Naive B cell (primary cell): Measurements from ENCODE around the gene PPP1R14C. TPM values are rescaled to one million over a fixed set of nuclear protein-coding genes. Genes with fewer than 3 reads are reported as not detected.

Experiments
- ATAC-seq, 2 donors: fragments of 150-1000 bp; cut with Tn5 transposase; 2 replicates each; pipeline ENCODE4 v1.10.0; 2021; ENCODE audit warnings: low read depth in 2 of 2, mild to moderate bottlenecking in 2 of 2, moderate library complexity in 2 of 2
- DNase-seq: peaks from one replicate; pipeline ENCODE4 v3.0.0; 2022
- H3K27ac Mint-ChIP-seq, 6 donors: one replicate each; pipeline ENCODE4 v1.8.0; 2020 to 2022; ENCODE audit warnings: mild to moderate bottlenecking in 6 of 6, mixed read lengths in 6 of 6, moderate library complexity in 5 of 6, inconsistent platforms in 2 of 6
- H3K27me3 Mint-ChIP-seq, 3 donors: one replicate each; pipeline ENCODE4 v1.8.0; 2021 to 2022; ENCODE audit warnings: mixed read lengths in 3 of 3, mild to moderate bottlenecking in 1 of 3
- H3K36me3 Mint-ChIP-seq, 2 donors: one replicate each; pipeline ENCODE4 v1.8.0; 2020 to 2022; ENCODE audit warnings: mixed read lengths in 2 of 2, inconsistent platforms in 1 of 2, mild to moderate bottlenecking in 1 of 2
- H3K4me1 Mint-ChIP-seq, 3 donors: one replicate each; pipeline ENCODE4 v1.8.0; 2020 to 2022; ENCODE audit warnings: mixed read lengths in 3 of 3, inconsistent platforms in 1 of 3, mild to moderate bottlenecking in 1 of 3, moderate library complexity in 1 of 3
- H3K4me3 Mint-ChIP-seq, 8 donors: one replicate each; pipeline ENCODE4 v1.8.0; 2020 to 2022; ENCODE audit warnings: mild to moderate bottlenecking in 8 of 8, mixed read lengths in 8 of 8, moderate library complexity in 8 of 8, inconsistent platforms in 2 of 8
- H3K9me3 Mint-ChIP-seq, 7 donors: one replicate each; pipeline ENCODE4 v1.8.0; 2020 to 2022; ENCODE audit warnings: mixed read lengths in 7 of 7, mild to moderate bottlenecking in 5 of 7, inconsistent platforms in 2 of 7, moderate library complexity in 1 of 7
- polyA plus RNA-seq, 6 donors: library from polyadenylated mRNA; unstranded; fragments of 300-500 nt; fragmentation: Illumina TruSeq; gene quantifications; one replicate each; pipeline ENCODE4 v1.2.3, GENCODE V29; 2021; ENCODE audit warnings: low read depth in 6 of 6

Gene PPP1R14C
- polyA plus RNA-seq, 6 donors from 2014 or later, result 0.22 TPM; not detected in 5

DNA sequence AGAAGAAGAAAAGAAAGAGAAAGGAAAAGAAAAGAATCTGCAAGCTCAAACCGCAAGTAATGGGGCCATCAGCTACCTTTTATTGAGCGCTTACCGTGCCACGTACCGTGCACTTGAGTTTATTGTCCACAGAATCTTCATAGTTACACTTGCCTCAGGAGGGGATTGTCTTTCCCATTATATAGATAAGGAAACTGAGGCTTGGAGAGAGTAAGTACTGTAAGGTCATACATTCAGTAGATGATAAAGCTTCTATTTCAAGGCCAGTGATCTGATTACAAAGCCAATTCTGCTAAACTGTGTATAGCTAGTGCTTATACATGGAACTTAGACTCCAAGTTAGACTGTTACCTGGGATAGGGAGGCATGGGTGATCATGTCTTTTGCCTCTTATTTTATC, 115.5 kb downstream of the PPP1R14C start:
- no peaks in the 10 kb centered on the region for H3K36me3 Mint-ChIP-seq
- H3K27ac Mint-ChIP-seq, result no peak overlapping the region
- ATAC-seq (no peak), DNase-seq (no peak)
- H3K4me1 Mint-ChIP-seq, result no peaks in the 10 kb centered on the region
- peaks cover 0 to 2% (median 0%) of the 10 kb centered on the region in 7 donors for H3K9me3 Mint-ChIP-seq
- H3K27me3 Mint-ChIP-seq, result peaks cover 26 to 67% (median 51%) of the 10 kb centered on the region in 3 donors
- no peak overlapping the region for H3K4me3 Mint-ChIP-seq

DNA sequence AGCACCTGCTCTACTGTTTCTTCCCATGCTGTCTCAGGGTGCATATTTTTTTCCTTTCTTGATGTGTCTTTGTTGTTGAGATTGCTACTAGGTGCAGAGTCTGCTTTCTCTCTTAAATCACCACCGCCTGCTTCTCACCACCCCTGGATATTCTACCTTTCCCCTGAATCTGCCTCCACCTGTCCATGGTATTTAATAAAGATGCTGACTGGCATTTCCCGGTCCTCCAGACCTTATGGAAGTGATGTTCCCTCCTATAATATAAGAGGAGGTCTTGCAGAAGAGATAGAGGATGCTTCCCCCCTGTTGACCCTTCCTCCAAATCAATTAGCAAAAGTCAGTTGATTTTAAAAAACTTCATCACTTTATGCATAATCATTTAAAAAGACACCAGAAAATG, 118.1 kb downstream of the PPP1R14C start:
- ATAC-seq, result no peak
- H3K27ac Mint-ChIP-seq, result no peak overlapping the region

DNA sequence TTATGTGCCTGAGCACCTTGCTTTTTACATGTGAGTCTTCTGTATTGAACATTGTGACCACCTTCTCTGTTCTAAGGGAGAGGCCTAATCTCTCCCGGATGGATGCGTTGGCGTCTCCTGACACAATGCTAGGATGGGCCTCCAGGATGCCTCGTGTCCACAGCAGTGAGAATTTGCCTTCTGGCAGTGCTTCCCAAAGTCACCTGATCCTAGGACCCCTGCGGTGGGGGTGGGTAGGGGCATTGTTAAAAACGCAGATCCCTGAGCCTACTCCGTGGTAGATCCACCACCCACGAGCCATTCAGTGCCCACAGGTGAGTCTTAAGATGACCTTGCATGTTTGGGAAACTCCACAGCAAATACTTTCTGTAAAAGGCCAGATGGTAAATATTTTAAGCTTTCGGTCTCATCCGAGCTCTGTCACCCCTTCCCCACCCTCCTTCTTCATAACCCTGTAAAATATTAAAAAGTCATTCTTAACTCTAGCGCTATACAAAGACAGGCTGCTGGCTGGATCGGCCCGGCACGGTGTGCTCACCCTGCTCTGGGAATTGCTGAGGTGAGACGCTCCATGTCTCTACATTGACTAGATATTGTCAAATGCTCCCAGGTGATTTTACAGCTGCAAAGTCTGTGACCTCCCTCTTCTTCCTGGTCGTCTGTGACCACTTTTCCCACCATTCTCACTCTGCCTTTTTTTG, 119.3 kb downstream of the PPP1R14C start:
- Mint-ChIP-seq H3K4me1 (peaks cover 0 to 5% (median 0%) of the 10 kb centered on the region in 3 donors), H3K9me3 (peaks cover 0 to 2% (median 0%) of the 10 kb centered on the region in 7 donors), H3K27ac (no peak overlapping the region), H3K27me3 (peaks cover 21 to 47% (median 25%) of the 10 kb centered on the region in 3 donors), H3K4me3 (no peak overlapping the region), H3K36me3 (no peaks in the 10 kb centered on the region)
- ATAC-seq (no peak), DNase-seq (no peak)

More for the DNA sequence above, 118.1 kb downstream of the PPP1R14C start:
- Mint-ChIP-seq H3K36me3 (no peaks in the 10 kb centered on the region), H3K9me3 (peaks cover 0 to 2% (median 0%) of the 10 kb centered on the region in 7 donors), H3K4me3 (peak overlapping the region in 1 of 8 donors; percentile 63), H3K27me3 (peaks cover 24 to 52% (median 29%) of the 10 kb centered on the region in 3 donors), H3K4me1 (peaks cover 0 to 5% (median 0%) of the 10 kb centered on the region in 3 donors)
- DNase-seq, result no peak

DNA sequence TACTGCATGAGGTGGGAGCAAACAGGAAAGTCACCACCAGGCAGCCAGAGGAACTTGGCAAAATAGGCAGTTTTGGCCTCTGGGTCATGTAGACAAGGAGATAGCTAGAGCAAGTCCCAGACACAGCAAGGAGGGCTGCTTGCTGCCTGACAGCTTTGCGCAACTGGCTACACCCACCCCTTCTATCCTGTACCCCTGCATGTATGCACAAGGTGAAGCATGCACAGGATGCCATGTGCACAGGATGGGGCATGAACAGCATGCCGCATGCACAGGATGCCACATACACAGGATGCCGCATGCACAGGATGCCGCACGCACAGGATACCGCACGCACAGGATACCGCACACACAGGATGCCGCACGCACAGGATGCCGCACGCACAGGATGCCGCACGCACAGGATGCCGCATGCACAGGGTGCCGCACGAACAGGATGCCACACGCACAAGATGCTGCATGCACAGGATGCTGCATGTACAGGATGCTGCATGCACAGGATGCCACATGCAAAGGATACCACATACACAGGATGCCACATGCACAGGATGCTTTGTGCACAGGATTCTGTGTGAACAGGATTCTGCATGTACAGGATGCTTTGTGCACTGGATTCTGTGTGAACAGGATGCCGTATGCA, 121.0 kb downstream of the PPP1R14C start:
- Mint-ChIP-seq H3K36me3 (no peaks in the 10 kb centered on the region), H3K4me3 (no peak overlapping the region), H3K9me3 (peaks cover 0 to 3% (median under 1%) of the 10 kb centered on the region in 7 donors), H3K27ac (no peak overlapping the region), H3K27me3 (peaks cover 29 to 61% (median 34%) of the 10 kb centered on the region in 3 donors), H3K4me1 (peaks cover 0 to 5% (median 0%) of the 10 kb centered on the region in 3 donors)
- ATAC-seq, result no peak
- no peak for DNase-seq

DNA sequence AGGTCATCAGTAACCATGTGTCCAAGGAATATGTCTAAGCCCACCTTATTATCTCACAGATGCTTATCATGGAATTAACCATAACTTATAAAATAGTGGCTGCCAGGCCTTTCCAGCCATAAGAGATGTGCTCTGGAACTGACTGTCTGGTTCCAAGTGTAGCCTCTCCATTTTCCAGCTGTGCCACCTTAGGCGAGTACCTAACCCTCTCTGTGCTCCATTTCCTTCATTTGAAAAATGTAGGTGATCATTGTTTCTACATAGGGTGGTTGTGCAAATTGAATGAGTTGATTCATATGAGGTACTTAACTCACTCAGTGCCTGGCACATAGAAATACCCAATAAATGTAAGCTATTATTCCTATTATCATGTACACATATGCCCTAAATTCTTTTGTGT, 123.5 kb downstream of the PPP1R14C start:
- peaks cover 0 to 6% (median 2%) of the 10 kb centered on the region in 7 donors for H3K9me3 Mint-ChIP-seq
- no peak overlapping the region for H3K4me3 Mint-ChIP-seq
- peaks cover 0 to 5% (median 0%) of the 10 kb centered on the region in 3 donors for H3K4me1 Mint-ChIP-seq
- no peak overlapping the region for H3K27ac Mint-ChIP-seq
- no peak for DNase-seq
- peaks cover 35 to 47% (median 37%) of the 10 kb centered on the region in 3 donors for H3K27me3 Mint-ChIP-seq
- no peak for ATAC-seq
- H3K36me3 Mint-ChIP-seq, result no peaks in the 10 kb centered on the region

DNA sequence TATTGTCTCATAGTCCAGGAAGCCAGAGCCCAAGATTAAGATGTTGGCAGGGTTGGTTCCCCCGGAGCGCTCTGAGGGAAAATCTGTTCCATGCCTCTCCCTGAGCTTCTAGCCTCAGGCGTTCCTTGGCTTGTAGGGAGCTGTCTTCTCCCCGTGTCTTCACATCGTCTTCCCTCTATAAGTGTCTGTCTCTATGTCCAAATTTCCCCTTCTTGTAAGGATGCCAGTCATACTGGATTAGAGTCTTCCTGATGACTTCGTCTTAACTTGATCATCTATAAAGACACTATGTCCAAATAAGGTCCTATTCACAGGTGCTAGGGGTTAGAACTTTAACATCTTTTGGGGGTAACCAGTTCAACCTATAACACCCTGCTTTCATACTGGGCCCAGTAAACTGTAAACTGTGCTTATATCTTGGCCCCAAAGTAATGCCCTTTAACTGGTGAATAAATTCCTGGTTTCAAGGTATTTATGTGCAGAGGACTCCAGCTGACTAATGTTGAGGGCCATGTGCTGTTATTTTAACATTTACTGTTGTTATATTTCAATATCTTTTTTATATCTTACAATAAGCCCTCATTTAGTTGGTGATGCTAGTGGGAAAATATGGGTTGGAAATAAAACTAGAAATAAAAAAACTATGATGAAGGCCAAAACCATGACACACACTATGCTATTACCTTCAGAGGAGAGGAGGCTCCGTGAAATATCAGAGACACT, 124.3 kb downstream of the PPP1R14C start:
- Mint-ChIP-seq H3K36me3 (no peaks in the 10 kb centered on the region), H3K4me3 (no peak overlapping the region), H3K9me3 (peaks cover 0 to 6% (median 2%) of the 10 kb centered on the region in 7 donors), H3K4me1 (peaks cover 0 to 9% (median 0%) of the 10 kb centered on the region in 3 donors), H3K27ac (no peak overlapping the region), H3K27me3 (peaks cover 37 to 42% (median 39%) of the 10 kb centered on the region in 3 donors)
- ATAC-seq (no peak), DNase-seq (no peak)

DNA sequence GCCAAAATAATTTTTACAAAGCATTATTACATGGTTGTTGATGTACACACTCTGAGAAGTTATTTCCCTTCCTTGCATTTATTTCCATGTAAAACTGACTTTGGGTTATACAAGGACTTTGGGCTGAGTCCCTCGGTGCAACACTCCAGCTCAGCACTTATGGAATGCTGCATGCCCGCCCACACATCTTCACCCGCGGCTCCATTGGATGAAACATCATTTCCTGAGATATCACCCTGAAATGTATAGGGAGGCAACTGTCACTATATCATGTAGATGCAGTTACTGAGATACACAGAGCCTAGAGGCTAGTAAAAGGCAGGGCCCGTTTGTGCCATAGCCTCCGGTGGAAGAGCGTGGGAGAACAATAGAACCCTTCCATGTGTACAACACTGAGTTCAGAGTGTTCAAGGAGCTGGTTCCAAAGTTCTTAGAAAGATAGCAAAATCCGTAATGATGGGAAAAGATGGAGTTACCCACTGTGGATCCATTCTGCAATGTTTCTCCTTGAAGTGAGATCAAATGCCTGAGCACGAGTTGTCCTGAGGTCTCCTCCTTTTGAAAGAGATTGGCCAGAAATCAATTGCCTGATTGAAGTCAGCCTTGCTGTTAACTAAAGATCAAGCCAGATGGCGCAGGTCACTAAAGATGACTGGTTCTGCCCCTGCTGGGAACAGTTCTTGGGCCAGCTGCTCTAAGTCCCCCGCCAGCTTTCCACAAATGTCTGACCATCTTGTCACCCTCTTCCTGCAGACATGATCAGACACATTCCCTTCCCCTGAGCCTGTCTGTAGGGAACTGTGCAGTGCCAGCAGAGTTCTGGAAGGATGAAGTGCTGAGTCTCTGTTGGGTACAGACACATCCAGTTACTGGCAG, 125.1 kb downstream of the PPP1R14C start:
- ATAC-seq (no peak), DNase-seq (no peak)
- peaks cover 31 to 38% (median 36%) of the 10 kb centered on the region in 3 donors for H3K27me3 Mint-ChIP-seq
- no peaks in the 10 kb centered on the region for H3K36me3 Mint-ChIP-seq
- H3K4me1 Mint-ChIP-seq, result peaks cover 0 to 9% (median 0%) of the 10 kb centered on the region in 3 donors
- no peak overlapping the region for H3K4me3 Mint-ChIP-seq
- peaks cover 0 to 6% (median 2%) of the 10 kb centered on the region in 7 donors for H3K9me3 Mint-ChIP-seq
- H3K27ac Mint-ChIP-seq, result peak overlapping the region in 1 of 6 donors; percentile 35

DNA sequence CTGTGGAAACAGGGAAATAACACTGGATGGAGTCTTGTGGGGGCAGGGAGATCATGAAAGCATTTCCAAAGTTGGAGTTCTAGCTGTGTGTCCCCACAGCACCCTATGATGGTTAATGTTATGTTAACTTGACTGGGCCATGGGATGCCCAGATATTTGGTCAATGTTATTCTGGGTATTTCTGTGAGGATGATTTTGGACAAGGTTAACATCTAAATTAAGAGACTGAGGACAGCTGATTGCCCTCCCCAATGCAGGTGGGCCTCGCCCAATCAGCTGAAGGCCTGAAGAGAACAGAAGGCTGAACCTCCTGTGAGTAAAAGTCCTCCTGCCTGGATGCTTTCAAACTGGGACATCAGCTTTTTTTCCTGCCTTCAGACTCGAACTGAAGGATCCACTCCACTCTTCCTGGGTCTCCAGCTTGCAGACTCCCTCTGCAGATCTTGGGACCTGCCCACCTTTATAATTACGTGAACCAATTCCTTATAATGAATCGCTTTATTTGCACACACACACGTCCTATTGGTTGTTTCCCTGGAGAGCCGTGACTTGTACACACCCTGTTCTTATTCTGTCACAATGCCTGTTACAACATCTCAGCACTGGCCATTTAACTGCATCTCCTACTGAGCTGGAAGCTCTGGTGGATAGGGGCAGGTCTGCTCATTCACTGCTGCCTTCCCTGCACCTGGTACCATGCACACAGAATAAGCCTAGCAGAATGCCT, 126.4 kb downstream of the PPP1R14C start:
- H3K27ac Mint-ChIP-seq, result no peak overlapping the region
- peaks cover 31 to 43% (median 42%) of the 10 kb centered on the region in 3 donors for H3K27me3 Mint-ChIP-seq
- no peaks in the 10 kb centered on the region for H3K36me3 Mint-ChIP-seq
- no peak for ATAC-seq
- DNase-seq, result no peak
- peaks cover 0 to 5% (median 0%) of the 10 kb centered on the region in 3 donors for H3K4me1 Mint-ChIP-seq
- no peak overlapping the region for H3K4me3 Mint-ChIP-seq
- peaks cover 0 to 6% (median 2%) of the 10 kb centered on the region in 7 donors for H3K9me3 Mint-ChIP-seq

DNA sequence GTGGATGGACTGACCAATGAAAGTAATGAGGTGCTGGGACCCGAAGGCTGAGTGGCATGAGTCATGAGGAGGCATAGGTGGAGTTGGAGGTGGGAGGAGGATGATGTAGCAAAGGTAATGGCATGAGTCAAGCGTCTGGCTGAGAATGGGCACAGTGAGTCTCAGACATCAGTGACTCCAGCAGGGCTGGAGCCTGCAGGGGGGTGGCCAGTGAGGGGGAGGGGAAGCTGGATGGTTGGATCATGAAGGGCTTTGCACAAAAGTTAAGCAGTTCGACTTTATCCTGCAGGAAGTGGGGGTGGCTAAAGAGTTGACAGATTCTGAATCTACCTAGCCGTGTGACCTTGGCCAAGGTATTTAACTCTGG, 127.0 kb downstream of the PPP1R14C start:
- Mint-ChIP-seq H3K27ac (no peak overlapping the region), H3K4me3 (peak overlapping the region in 1 of 8 donors; percentile 9), H3K9me3 (peaks cover 0 to 6% (median 2%) of the 10 kb centered on the region in 7 donors), H3K27me3 (peaks cover 37 to 48% (median 47%) of the 10 kb centered on the region in 3 donors), H3K4me1 (peaks cover 0 to 4% (median 0%) of the 10 kb centered on the region in 3 donors), H3K36me3 (no peaks in the 10 kb centered on the region)
- ATAC-seq (no peak), DNase-seq (no peak)

DNA sequence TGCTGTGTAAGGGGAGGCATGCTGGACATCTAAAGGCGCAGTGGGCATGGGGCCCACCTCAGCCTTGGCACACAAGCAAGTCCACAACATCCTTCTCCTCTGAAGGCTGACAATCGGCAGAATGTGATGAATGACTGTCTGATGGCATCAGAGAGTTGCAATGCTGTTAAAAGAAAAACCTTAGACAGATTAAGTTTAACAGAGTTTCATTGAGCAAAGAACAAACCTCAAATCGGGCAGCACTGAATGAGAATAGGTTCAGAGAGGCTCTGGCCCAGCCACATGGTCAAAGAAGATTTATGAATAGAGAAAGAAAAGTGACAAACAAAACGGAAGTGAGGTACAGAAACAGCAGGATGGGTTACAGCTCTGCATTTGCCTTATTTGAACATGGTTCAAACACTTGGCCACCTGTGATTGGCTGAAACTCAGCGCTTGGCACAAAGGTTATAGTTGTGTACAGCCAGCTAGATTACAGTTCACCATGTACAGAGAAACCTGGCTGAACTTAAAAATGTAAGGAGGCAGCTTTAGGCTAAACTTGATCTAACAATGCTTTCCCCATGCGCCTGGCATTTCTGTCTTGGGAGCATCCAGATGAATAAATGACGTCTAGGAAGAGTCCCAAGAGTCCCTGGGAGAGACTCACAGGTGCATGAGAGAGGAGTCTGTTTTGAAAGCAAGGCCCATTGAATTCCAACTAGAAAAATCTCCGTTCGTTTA, 127.6 kb downstream of the PPP1R14C start:
- H3K36me3 Mint-ChIP-seq, result no peaks in the 10 kb centered on the region
- H3K4me3 Mint-ChIP-seq, result no peak overlapping the region
- H3K9me3 Mint-ChIP-seq, result peaks cover 0 to 6% (median 2%) of the 10 kb centered on the region in 7 donors
- DNase-seq, result no peak
- H3K27me3 Mint-ChIP-seq, result peaks cover 42 to 53% (median 53%) of the 10 kb centered on the region in 3 donors
- H3K4me1 Mint-ChIP-seq, result peaks cover 0 to 4% (median 0%) of the 10 kb centered on the region in 3 donors
- no peak overlapping the region for H3K27ac Mint-ChIP-seq
- no peak for ATAC-seq

DNA sequence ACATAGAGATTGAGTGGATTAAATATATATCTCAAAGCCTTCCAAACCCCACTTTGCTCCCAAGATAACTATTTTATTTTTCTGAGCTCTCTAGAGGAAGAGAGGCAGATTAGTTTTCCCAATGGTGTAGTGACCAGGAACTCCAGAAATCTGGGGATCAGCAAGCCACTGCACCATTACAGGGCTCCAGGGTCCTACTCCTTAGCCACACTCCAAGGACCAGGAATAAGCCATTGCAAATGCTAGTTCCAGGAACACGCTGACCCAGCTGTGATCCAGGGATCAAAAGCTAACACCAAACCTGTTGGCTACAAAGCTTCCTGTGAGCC, 128.3 kb downstream of the PPP1R14C start:
- peaks cover 46 to 57% (median 56%) of the 10 kb centered on the region in 3 donors for H3K27me3 Mint-ChIP-seq
- ATAC-seq, result no peak
- H3K4me1 Mint-ChIP-seq, result peaks cover 0 to 4% (median 0%) of the 10 kb centered on the region in 3 donors
- H3K36me3 Mint-ChIP-seq, result no peaks in the 10 kb centered on the region
- no peak overlapping the region for H3K4me3 Mint-ChIP-seq
- no peak for DNase-seq
- peaks cover 0 to 6% (median 2%) of the 10 kb centered on the region in 7 donors for H3K9me3 Mint-ChIP-seq
- H3K27ac Mint-ChIP-seq, result no peak overlapping the region
